Measurements from ENCODE around the gene WIPF1.
"Not testable (repeated sequence)": the region's sequence is repeated elsewhere in the genome, so short reads cannot be mapped to it uniquely, and the experiment has no call there.

WIPF1 gene

GRCh38 chr2:174569678-174570077, 27.9 kb downstream of the WIPF1 start:
- no peak for DNase-seq

- no peak for DNase-seq
Measured at GRCh38 chr2:174568425-174568824, 29.2 kb downstream of the WIPF1 start.

- no peak for DNase-seq
Measured at GRCh38 chr2:174566871-174567270, 30.7 kb downstream of the WIPF1 start.

GRCh38 chr2:174563530-174564282, 33.9 kb downstream of the WIPF1 start:
- no peak for DNase-seq

DNA sequence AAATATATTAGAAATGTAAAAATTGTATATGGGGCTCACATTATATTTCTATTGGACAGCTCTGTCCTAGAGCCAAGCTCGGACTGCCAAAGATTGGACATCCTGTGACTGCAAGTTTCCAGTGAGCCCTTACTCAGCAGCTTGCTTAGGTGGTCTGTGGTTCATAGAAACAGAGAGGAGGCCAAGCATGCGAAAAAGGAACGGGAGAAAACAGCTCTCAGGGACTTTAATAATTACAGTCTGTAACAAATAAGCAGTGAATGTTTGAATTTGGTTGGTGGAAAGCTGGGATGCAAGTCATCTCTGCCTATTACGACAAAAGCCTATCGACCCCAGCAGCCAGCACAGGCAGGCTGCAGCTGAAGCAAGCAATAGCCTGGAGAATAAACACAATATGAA, 35.6 kb downstream of the WIPF1 start:
- DNase-seq = no peak

DNA sequence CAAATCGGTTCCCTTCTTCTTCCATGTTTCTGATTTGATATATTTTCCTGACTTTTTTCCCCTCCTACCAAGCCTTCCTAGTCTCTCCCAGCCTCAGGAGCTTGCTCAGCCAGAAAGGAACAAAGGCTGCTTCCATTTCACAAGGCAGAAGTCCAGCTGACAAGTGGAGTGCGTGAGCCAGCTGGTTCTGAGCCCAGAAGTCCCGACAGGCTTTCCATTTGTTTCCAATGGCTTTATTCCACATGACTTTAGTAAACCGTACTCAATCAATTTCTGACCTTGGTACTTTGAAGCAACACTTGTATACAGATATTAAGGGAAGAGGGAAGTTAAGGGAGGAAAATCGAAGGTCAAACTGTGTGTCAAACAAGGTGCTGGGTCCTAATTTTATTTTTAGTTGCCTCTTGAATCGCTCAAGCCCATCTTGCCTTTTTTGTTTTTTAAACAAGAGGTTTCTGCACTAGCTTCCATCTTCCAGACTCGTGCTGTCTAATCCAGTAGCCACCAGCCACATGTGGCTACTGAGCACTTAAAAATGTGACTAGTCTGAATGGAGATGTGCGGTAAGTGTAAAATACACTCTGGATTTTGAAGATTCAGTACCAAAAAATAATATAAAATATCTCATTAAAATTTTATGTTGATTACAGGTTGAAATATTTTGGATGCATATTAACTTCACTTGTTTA, 36.2 kb downstream of the WIPF1 start:
- DNase-seq = no peak

GRCh38 chr2:174560737-174561136, 36.9 kb downstream of the WIPF1 start:
- DNase-seq = no peak

DNA sequence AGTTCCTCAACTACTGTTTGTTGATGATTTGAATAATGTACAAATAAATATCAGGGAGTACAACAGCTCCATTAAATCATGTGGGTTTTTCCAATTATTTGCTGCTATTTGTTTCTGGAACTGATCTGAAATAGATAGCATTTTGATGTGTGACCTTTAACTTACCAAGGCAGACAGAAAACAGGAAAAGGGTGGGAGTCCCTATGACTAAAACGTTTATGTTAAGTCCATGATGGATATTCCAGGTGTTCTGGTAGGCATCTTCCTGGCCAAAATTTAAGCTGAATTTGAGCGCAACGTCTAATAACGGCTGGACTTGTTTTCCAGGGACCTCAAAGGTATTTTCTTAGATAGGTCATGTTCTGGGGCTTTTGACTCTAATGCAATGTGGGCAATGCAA, 41.6 kb downstream of the WIPF1 start:
- DNase-seq = no peak

GRCh38 chr2:174554529-174555150, 43.0 kb downstream of the WIPF1 start:
- no peak for DNase-seq

DNA sequence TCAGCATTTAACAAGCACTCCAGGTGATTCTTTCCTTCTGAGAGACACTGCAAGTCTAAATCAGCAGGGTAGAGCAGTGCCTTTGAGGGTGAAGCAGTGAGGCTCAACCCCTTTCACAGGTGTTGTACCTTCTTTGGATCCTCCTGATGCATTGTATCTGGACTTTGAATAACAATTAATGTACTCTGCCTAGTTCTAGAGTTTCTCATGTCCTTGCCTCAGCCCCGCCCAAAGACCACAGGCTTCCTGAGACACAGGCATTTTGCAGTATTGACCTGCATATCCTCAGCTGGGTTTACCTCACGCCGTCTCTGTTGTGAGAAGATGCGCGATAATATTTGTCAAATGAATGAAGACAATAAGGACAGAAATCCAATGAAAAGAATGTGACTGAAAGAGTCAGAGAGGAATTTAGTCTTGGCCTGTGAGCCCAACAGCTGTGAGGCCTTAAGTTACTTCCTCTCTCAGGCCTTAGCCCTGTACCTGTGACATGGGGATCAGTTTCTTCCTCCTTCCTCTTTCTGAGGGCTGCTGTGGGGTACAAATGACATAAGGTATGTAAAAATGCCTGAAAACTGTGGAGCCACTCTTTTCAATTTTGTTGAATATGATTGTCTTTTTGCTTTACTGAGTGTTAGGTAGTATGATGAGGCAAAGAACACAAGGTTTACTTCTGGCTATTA, 43.7 kb downstream of the WIPF1 start:
- no peak for DNase-seq

GRCh38 chr2:174552880-174553279, 44.7 kb downstream of the WIPF1 start:
- DNase-seq = no peak

- DNase-seq = no peak
Measured at GRCh38 chr2:174551697-174552096, 45.9 kb downstream of the WIPF1 start.

- DNase-seq = not testable (repeated sequence)
Measured at GRCh38 chr2:174548646-174549045, 49.0 kb downstream of the WIPF1 start.

GRCh38 chr2:174548021-174548420, 49.6 kb downstream of the WIPF1 start:
- DNase-seq = not testable (repeated sequence)

DNA sequence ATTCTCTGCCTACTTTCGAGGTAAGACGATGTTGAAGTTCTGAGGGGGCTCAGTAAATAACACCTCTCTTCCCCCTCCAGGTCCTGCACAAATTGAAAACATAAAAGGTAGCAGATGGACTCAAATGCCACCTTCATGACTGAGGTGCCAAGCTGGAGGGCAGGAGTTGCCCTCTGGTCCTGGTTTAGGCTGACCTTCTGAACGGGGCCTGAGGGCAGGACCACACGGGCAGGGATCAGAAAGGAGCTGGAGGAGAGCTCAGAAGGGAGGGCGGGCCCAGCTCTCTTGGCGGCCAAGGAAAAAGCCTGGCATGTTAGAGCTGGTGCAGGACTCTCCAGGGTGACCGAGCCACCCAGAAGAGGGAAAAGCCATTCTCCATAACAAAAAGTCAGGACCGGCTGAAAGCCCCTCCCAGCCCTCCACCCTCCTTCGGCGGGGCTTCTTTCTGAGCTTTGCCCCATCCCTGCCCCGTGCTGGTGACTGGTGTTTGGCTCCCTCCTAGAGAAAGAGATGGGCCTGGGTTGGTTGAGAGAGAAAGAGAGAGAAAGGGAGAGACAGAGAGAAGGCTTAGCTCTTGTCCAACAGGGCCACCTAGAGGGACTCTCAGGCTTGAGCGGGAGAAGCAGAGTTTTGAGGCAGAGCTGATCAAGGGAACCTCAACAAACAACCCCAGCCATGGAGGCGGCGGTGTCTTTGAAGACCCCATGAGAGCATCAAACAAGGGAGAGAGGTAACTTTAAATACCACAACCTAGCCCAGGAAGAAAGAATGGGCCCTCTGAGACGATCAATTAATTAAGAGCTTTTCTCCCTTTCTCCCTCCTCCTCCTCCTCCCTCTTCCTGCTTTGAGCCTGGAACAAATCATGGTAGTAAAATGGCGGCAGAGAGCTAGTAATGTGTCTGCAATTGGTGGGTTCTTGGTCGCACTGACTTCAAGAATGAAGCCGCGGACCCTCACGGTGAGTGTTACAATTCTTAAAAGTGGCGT, 50.8 kb downstream of the WIPF1 start:
- no peak for DNase-seq

DNA sequence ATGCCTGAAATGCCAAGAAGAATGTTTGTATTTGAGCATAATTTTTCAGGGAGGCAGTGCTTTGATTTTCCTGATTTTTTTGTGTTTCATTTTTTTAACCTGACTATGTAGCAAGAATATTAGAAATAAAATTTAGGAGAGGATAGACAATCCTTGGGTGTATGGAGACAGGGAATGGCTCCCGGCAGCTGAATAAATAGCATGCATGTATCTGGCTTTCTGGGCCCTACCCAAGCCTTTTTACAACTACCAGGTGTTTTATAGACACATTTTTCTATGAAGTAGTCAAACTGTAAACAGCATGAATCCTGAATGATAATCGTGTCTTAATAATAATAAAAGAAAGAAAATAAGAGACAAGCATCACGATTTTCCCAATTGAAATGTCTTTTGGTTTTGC, 52.4 kb downstream of the WIPF1 start:
- no peak for DNase-seq

DNA sequence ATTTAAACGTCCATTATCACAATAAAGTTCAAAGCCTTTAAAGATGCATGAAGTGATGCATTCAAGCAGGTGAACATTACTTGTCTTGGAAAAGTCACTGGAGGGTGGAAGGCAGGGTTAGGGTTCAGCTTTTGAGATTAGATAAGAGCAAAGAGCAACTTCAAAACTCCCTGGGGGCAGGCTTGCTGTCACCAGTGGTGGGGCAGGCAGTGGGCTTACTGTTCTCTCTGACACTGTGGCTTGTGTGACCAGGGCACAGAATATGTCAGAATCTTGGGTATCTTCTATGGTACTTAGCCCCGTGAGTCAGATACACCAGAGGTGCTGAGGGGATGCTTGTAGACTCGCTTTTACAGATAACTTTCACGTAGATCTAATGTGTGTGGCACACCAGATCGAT, 52.8 kb downstream of the WIPF1 start:
- no peak for DNase-seq

GRCh38 chr2:174544156-174544555, 53.4 kb downstream of the WIPF1 start:
- no peak for DNase-seq

DNA sequence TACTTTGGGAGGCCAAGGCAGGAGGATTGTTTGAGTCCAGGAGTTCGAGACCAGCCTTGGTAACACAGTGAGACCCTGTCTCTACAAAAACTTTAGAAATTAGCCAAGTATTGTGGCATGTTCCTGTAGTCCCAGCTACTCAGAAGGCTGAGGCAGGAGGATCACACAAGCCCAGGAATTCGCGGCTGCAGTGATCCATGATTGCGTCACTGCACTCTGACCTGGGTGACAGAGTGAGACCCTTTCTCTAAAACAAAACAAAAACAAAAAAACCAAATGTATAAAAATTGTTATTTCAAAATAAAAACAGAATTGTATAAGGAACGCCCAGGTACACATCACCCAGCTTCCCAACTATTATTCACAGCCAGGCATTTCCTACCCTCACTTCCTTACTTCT, 56.7 kb downstream of the WIPF1 start:
- no peak for DNase-seq

GRCh38 chr2:174535757-174536703, 61.6 kb downstream of the WIPF1 start:
- DNase-seq = no peak

DNA sequence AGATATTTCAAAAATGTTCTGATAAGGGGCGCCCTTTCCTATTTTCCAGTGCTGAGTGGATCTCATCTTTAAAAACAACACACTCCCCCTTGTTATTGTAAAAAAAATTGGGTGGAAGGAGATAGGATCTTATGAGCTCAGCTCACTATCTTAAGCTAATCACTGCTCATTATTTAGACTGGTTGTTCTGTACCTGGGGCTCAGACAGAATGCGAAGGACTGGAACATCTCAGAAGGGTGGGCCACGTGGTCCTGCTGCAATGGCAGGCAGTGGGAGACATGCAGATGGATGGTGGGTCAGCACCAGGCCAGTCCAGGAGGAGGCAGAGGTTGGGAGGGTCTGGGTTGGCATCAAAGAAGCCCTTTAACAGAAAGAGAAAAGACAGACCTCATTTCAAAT, 62.5 kb downstream of the WIPF1 start:
- no peak for DNase-seq
